Spinal cord (tissue), 10 donors: Measurements from ENCODE around the gene SCYGR1. TPM values are rescaled to one million over a fixed set of nuclear protein-coding genes. Genes with fewer than 3 reads are reported as not detected.

Source experiments
- DNase-seq, 6 donors: peaks; one replicate each; pipeline versions ENCODE4 v3.0.0 to v3.0.0-alpha.2; 2013 to 2015; ENCODE audit warnings: low spot score in 6 of 6, low read depth in 4 of 6
- H3K27ac ChIP-seq: one replicate; pipeline ENCODE4 v1.5.1; 2013; ENCODE audit warnings: low read depth, low read length, control low read depth
- H3K27me3 ChIP-seq: one replicate; pipeline ENCODE4 v1.6.1; 2013; ENCODE audit warnings: low read length; ENCODE audit not compliant: control insufficient read depth, insufficient read depth
- H3K36me3 ChIP-seq: one replicate; pipeline ENCODE4 v1.6.1; 2013; ENCODE audit warnings: low read length; ENCODE audit not compliant: control insufficient read depth, insufficient read depth
- H3K4me1 ChIP-seq: one replicate; pipeline ENCODE4 v1.6.1; 2013; ENCODE audit warnings: low read length; ENCODE audit not compliant: control insufficient read depth, insufficient read depth
- H3K4me3 ChIP-seq: one replicate; pipeline ENCODE4 v1.5.1; 2013; ENCODE audit warnings: low read depth, low read length, control low read depth
- H3K9me3 ChIP-seq: one replicate; pipeline ENCODE4 v1.6.1; 2013; ENCODE audit warnings: low read length; ENCODE audit not compliant: control insufficient read depth, insufficient read depth
- WGBS: methylation state at CpG from one replicate; pipeline ENCODE4 v1.1.5; 2013; ENCODE audit warnings: missing lambda C conversion rate; ENCODE audit not compliant: insufficient coverage; 5-methylcytosine and 5-hydroxymethylcytosine counted together
- polyA plus RNA-seq, 2 donors: library from polyadenylated mRNA; unstranded; fragments of 120-200 nt; gene quantifications; one replicate each; pipeline ENCODE4 v1.2.1, GENCODE V29; 2013; ENCODE audit not compliant: insufficient read length in 2 of 2
- total RNA-seq, 2 donors: library from RNA; depleted of rRNA in 1 of 2; stranded (reverse); fragments of 120-200 nt in 1 of 2; fragments of >200 nt in 1 of 2; gene quantifications; one replicate each; pipeline versions ENCODE4 v1.2.3 to v1.2.4, GENCODE V29; 2013 to 2014
- donor health status: healthy.

SCYGR1 gene
- total and polyA plus RNA-seq, 4 donors: not detected

- peak in 2 of 6 donors; percentile 9 to 21 for DNase-seq
- no peak overlapping the region for H3K4me3 ChIP-seq
- 94% methylated on average over 6 of the region's 10 CpGs for WGBS
Observed at GRCh38 chr2:227415538-227416424, 28.0 kb upstream of the SCYGR1 start.

GRCh38 chr2:227414846-227415245 is 27.1 kb upstream of the SCYGR1 start:
- Histone ChIP-seq H3K27me3 (no peaks in the 10 kb centered on the region), H3K4me1 (peaks cover 3% of the 10 kb centered on the region), H3K27ac (no peak overlapping the region), H3K4me3 (no peak overlapping the region), H3K36me3 (no peaks in the 10 kb centered on the region), H3K9me3 (no peaks in the 10 kb centered on the region)
- DNase-seq: no peak
- WGBS: 100% methylated on average over 2 of the region's 3 CpGs

More at GRCh38 chr2:227415538-227416424, 28.0 kb upstream of the SCYGR1 start:
- Histone ChIP-seq H3K27ac (no peak overlapping the region), H3K4me1 (peaks cover 3% of the 10 kb centered on the region), H3K9me3 (no peaks in the 10 kb centered on the region), H3K27me3 (no peaks in the 10 kb centered on the region), H3K36me3 (no peaks in the 10 kb centered on the region)

GRCh38 chr2:227413371-227413770 is 25.6 kb upstream of the SCYGR1 start:
- H3K27me3 ChIP-seq: no peaks in the 10 kb centered on the region
- H3K36me3 ChIP-seq: no peaks in the 10 kb centered on the region
- H3K4me1 ChIP-seq: peaks cover 3% of the 10 kb centered on the region
- 87% methylated on average over 8 of the region's 8 CpGs for WGBS
- H3K27ac ChIP-seq: no peak overlapping the region
- H3K4me3 ChIP-seq: no peak overlapping the region
- no peak for DNase-seq
- H3K9me3 ChIP-seq: no peaks in the 10 kb centered on the region

- no peaks in the 10 kb centered on the region for H3K27me3 ChIP-seq
- H3K9me3 ChIP-seq: no peaks in the 10 kb centered on the region
- no peaks in the 10 kb centered on the region for H3K36me3 ChIP-seq
- 100% methylated on average over 2 of the region's 5 CpGs for WGBS
- no peak for DNase-seq
- H3K27ac ChIP-seq: no peak overlapping the region
- no peak overlapping the region for H3K4me3 ChIP-seq
- peaks cover 4% of the 10 kb centered on the region for H3K4me1 ChIP-seq
Observed at GRCh38 chr2:227412877-227413276, 25.1 kb upstream of the SCYGR1 start.

- Histone ChIP-seq H3K27me3 (no peaks in the 10 kb centered on the region), H3K4me3 (no peak overlapping the region), H3K27ac (no peak overlapping the region), H3K36me3 (no peaks in the 10 kb centered on the region), H3K4me1 (peaks cover 12% of the 10 kb centered on the region), H3K9me3 (no peaks in the 10 kb centered on the region)
- 100% methylated on average over 1 of the region's 3 CpGs for WGBS
- DNase-seq: no peak
Observed at GRCh38 chr2:227411990-227412350, 24.2 kb upstream of the SCYGR1 start.

GRCh38 chr2:227411320-227411989 is 23.7 kb upstream of the SCYGR1 start:
- Histone ChIP-seq H3K36me3 (no peaks in the 10 kb centered on the region), H3K9me3 (no peaks in the 10 kb centered on the region), H3K27ac (no peak overlapping the region), H3K4me1 (peaks cover 16% of the 10 kb centered on the region), H3K4me3 (no peak overlapping the region), H3K27me3 (no peaks in the 10 kb centered on the region)
- 93% methylated on average over 8 of the region's 9 CpGs for WGBS
- DNase-seq: no peak

- Histone ChIP-seq H3K4me3 (no peak overlapping the region), H3K9me3 (no peaks in the 10 kb centered on the region), H3K36me3 (no peaks in the 10 kb centered on the region), H3K27ac (no peak overlapping the region), H3K4me1 (peaks cover 17% of the 10 kb centered on the region), H3K27me3 (no peaks in the 10 kb centered on the region)
- DNase-seq: no peak
- 83% methylated on average over 2 of the region's 3 CpGs for WGBS
Observed at GRCh38 chr2:227410191-227410590, 22.4 kb upstream of the SCYGR1 start.

GRCh38 chr2:227407591-227408151 is 19.9 kb upstream of the SCYGR1 start:
- H3K9me3 ChIP-seq: no peaks in the 10 kb centered on the region
- no peak overlapping the region for H3K27ac ChIP-seq
- H3K36me3 ChIP-seq: no peaks in the 10 kb centered on the region
- peaks cover 15% of the 10 kb centered on the region for H3K4me1 ChIP-seq
- no peaks in the 10 kb centered on the region for H3K27me3 ChIP-seq
- H3K4me3 ChIP-seq: no peak overlapping the region
- peak in 2 of 6 donors; percentile 61 to 79 for DNase-seq
- WGBS: 76% methylated on average over 15 of the region's 16 CpGs

- H3K9me3 ChIP-seq: no peaks in the 10 kb centered on the region
- H3K4me1 ChIP-seq: peaks cover 15% of the 10 kb centered on the region
- WGBS: 4% methylated on average over 6 of the region's 7 CpGs
- no peak overlapping the region for H3K4me3 ChIP-seq
- peak overlapping the region; percentile 83 for H3K27ac ChIP-seq
- H3K36me3 ChIP-seq: no peaks in the 10 kb centered on the region
- DNase-seq: peak; percentile 85 to 98 (median 92)
- no peaks in the 10 kb centered on the region for H3K27me3 ChIP-seq
Observed at GRCh38 chr2:227406177-227407031, 18.7 kb upstream of the SCYGR1 start.
